GM12878 (cell line): Measurements from ENCODE around the gene BBS9. TPM values are rescaled to one million over a fixed set of nuclear protein-coding genes. Genes with fewer than 3 reads are reported as not detected.

Experiments
- ATAC-seq: fragments of 200-7000 bp; cut with Tn5 transposase; 3 replicates; pipeline ENCODE4 v1.9.1; 2020; ENCODE audit warnings: mild to moderate bottlenecking, moderate library complexity
- BruUV-seq: library from RNA; stranded (reverse); fragments of 400-500 nt; replicated peaks from 2 replicates; lab custom pipeline; 2021; lab: Mats Ljungman, UMichigan
- CTCF ChIA-PET: fragments of 300-600 bp; sonication (Branson Sonifier 250); formaldehyde crosslinking; extraction: SDS; loops from one replicate; lab custom pipeline; 2021; ENCODE audit warnings: inconsistent platforms; lab: Yijun Ruan, JAX
- POLR2A ChIA-PET: fragments of 350-600 bp; formaldehyde crosslinking; extraction: SDS; loops from one replicate; lab custom pipeline; 2021; ENCODE audit warnings: inconsistent platforms; lab: Charles Lee
- RAD21 ChIA-PET: fragments of 300-600 bp; sonication (Branson Sonifier 250); formaldehyde crosslinking; loops from one replicate; lab custom pipeline; 2023; ENCODE audit warnings: antibody characterized with exemption; ENCODE audit not compliant: unreplicated experiment; lab: Charles Lee
- SMC1A ChIA-PET: fragments of 300-600 bp; sonication (Branson Sonifier 250); formaldehyde crosslinking; loops from one replicate; lab custom pipeline; 2023; ENCODE audit not compliant: unreplicated experiment, uncharacterized antibody; lab: Charles Lee
- DNase-seq: peaks from one replicate; pipeline ENCODE4 v3.0.0-alpha.2; 2011; ENCODE audit warnings: low read depth, low spot score
- FAIRE-seq: peaks from 3 replicates; lab custom pipeline; 2011; peaks lifted over from hg19 to GRCh38; lab: Jason Lieb, UNC
- H2AFZ ChIP-seq: 2 replicates; pipeline ENCODE4 v1.6.0; 2011; ENCODE audit warnings: low read depth, low read length, control low read depth; ENCODE audit not compliant: control insufficient read depth
- H3K27ac ChIP-seq: 2 replicates; pipeline ENCODE4 v1.5.1; 2011; ENCODE audit warnings: control low read depth; ENCODE audit not compliant: control insufficient read depth, insufficient read depth
- H3K27me3 ChIP-seq, 2 experiments: replicated peaks in 1 of 2; 2 replicates each; pipeline versions ENCODE4 v1.6.0 to v1.6.1; 2011; ENCODE audit warnings: low read length in 1 of 2; ENCODE audit not compliant: control insufficient read depth in 2 of 2, insufficient read depth in 2 of 2
- H3K36me3 ChIP-seq, 2 experiments: 2 replicates each; pipeline ENCODE4 v1.5.1; 2011; ENCODE audit warnings: low read length in 1 of 2; ENCODE audit not compliant: control insufficient read depth in 2 of 2, insufficient read depth in 2 of 2
- H3K4me1 ChIP-seq: 2 replicates; pipeline ENCODE4 v1.6.1; 2011; ENCODE audit warnings: mild to moderate bottlenecking, low read length, moderate library complexity, mixed read lengths; ENCODE audit not compliant: control insufficient read depth, insufficient read depth
- H3K4me2 ChIP-seq: 2 replicates; pipeline ENCODE4 v1.6.0; 2011; ENCODE audit warnings: control low read depth; ENCODE audit not compliant: control insufficient read depth, insufficient read depth
- H3K4me3 ChIP-seq: fragments of 200-600 bp; sonication (generic); 2 replicates; pipeline ENCODE4 v1.5.1; 2016
- H3K79me2 ChIP-seq: 2 replicates; pipeline ENCODE4 v1.6.0; 2011; ENCODE audit warnings: low read length; ENCODE audit not compliant: control insufficient read depth, insufficient read depth
- H3K9ac ChIP-seq: 2 replicates; pipeline ENCODE4 v1.8.0; 2011; ENCODE audit warnings: low read length, control low read depth, mixed read lengths; ENCODE audit not compliant: control insufficient read depth, insufficient read depth
- H3K9me3 ChIP-seq: replicated peaks from 3 replicates; pipeline ENCODE4 v1.5.1; 2011; ENCODE audit warnings: mild to moderate bottlenecking, low read length; ENCODE audit not compliant: control insufficient read depth, insufficient read depth
- H4K20me1 ChIP-seq: 2 replicates; pipeline ENCODE4 v1.6.0; 2011; ENCODE audit not compliant: control insufficient read depth, insufficient read depth
- ASH2L ChIP-seq: fragments of 300-600, 200-600 bp; sonication (generic); IDR thresholded peaks from 2 replicates; pipeline ENCODE4 v1.6.1; 2017; ENCODE audit warnings: low read depth, mild to moderate bottlenecking, borderline replicate concordance
- CBX5 ChIP-seq: sonication (generic); IDR thresholded peaks from 2 replicates; pipeline ENCODE4 v1.6.1; 2016; ENCODE audit warnings: low read depth, moderate library complexity, mild to moderate bottlenecking, inconsistent platforms
- CREM ChIP-seq: IDR thresholded peaks from 2 replicates; pipeline ENCODE4 v1.6.1; 2014; ENCODE audit warnings: antibody characterized with exemption, low read depth
- DPF2 ChIP-seq: fragments of 450-650 bp; IDR thresholded peaks from 2 replicates; pipeline ENCODE4 v1.6.1; 2017; ENCODE audit warnings: mild to moderate bottlenecking
- EP300 ChIP-seq, 2 experiments: fragments of 150-350 bp in 1 of 2; IDR thresholded peaks; 2 replicates each; pipeline ENCODE4 v1.6.1; 2011 to 2012; ENCODE audit warnings: low read depth in 2 of 2, low read length in 2 of 2, borderline replicate concordance in 1 of 2, improper control_type of control experiment in 1 of 2, inconsistent platforms in 1 of 2; ENCODE audit not compliant: control insufficient read depth in 1 of 2
- IRF4 ChIP-seq: IDR thresholded peaks from 2 replicates; pipeline ENCODE4 v1.6.1; 2011; ENCODE audit warnings: low read depth, low read length
- MEF2A ChIP-seq: IDR thresholded peaks from 2 replicates; pipeline ENCODE4 v1.6.1; 2011; ENCODE audit warnings: low read depth, mild to moderate bottlenecking, low read length, moderate library complexity; ENCODE audit not compliant: insufficient read depth
- MYC ChIP-seq: IDR thresholded peaks from 2 replicates; pipeline ENCODE4 v1.6.1; 2011; ENCODE audit warnings: mild to moderate bottlenecking, low read length, moderate library complexity, inconsistent platforms; ENCODE audit not compliant: insufficient read depth, insufficient replicate concordance, insufficient read length, severe bottlenecking
- NR2C2 ChIP-seq: IDR thresholded peaks from 2 replicates; pipeline ENCODE4 v1.6.1; 2011; ENCODE audit warnings: borderline replicate concordance, low read depth; ENCODE audit not compliant: control insufficient read depth, insufficient read length
- RB1 ChIP-seq: fragments of 450-650 bp; formaldehyde crosslinking; IDR thresholded peaks from 2 replicates; pipeline ENCODE4 v1.6.1; 2017; ENCODE audit warnings: mild to moderate bottlenecking, borderline replicate concordance
- STAT3 ChIP-seq: IDR thresholded peaks from 2 replicates; pipeline ENCODE4 v1.6.1; 2011; ENCODE audit warnings: low read depth, low read length, improper control_type of control experiment
- TCF3 ChIP-seq: IDR thresholded peaks from 2 replicates; pipeline ENCODE4 v1.6.1; 2012; ENCODE audit warnings: low read depth, mild to moderate bottlenecking, low read length, borderline replicate concordance; ENCODE audit not compliant: insufficient read depth
- WGBS: methylation state at CpG from one replicate; pipeline ENCODE4 v1.1.6; 2016; ENCODE audit warnings: low lambda C conversion rate; ENCODE audit not compliant: insufficient replicate concordance, insufficient coverage; ENCODE audit errors: missing lambda C conversion rate; 5-methylcytosine and 5-hydroxymethylcytosine counted together
- in situ Hi-C: fragments of 300-500 bp; cut with MboI; formaldehyde crosslinking; loops from 9 replicates; pipeline ENCODE4 v1.14.3; 2018; ENCODE audit warnings: mixed read lengths
- intact Hi-C: fragments of 100-400 bp; cut with micrococcal nuclease; formaldehyde crosslinking; loops from one replicate; pipeline ENCODE4 v1.14.2; 2022; ENCODE audit not compliant: unreplicated experiment
- polyA plus RNA-seq, 11 experiments: library from polyadenylated mRNA; depleted of rRNA in 4 of 11; unstranded in 6 of 11; stranded (reverse) in 5 of 11; fragments of >200 nt; fragmentation: Nextera tagmentation in 4 of 11; fragmentation: Illumina TruSeq in 1 of 11; extraction: Ambion mirVana in 4 of 11; extraction: Trizol in 1 of 11; gene quantifications; 1 replicate in 1 of 11; 2 replicates in 10 of 11; pipeline versions ENCODE4 v1.2.1 to v1.2.3, GENCODE V29; 2011 to 2016; ENCODE audit warnings: inconsistent platforms in 2 of 11, missing spikeins in 2 of 11, low read depth in 1 of 11
- total RNA-seq, 4 experiments: library from RNA; depleted of rRNA in 3 of 4; stranded (reverse); fragments of >200 nt in 3 of 4; fragmentation: Illumina TruSeq in 1 of 4; extraction: Trizol in 1 of 4; gene quantifications; 2 replicates each; pipeline versions ENCODE4 v1.2.1 to v1.2.3, GENCODE V29; 2013 to 2021
- TF ChIP-seq, protein P1 (sequence below): IDR thresholded peaks from 2 replicates; pipeline ENCODE4 v1.6.1; 2011; ENCODE audit warnings: low read depth, low read length, improper control_type of control experiment, borderline replicate concordance
- TF ChIP-seq, protein P2 (sequence below): IDR thresholded peaks from 2 replicates; pipeline ENCODE4 v1.6.1; 2012; ENCODE audit warnings: low read depth, low read length, improper control_type of control experiment
- TF ChIP-seq, protein P3 (sequence below): fragments of 450-650 bp; IDR thresholded peaks from 2 replicates; pipeline ENCODE4 v1.6.1; 2017; ENCODE audit warnings: mild to moderate bottlenecking, moderate library complexity
- TF ChIP-seq, protein P4 (sequence below): fragments of 450-650 bp; IDR thresholded peaks from 2 replicates; pipeline ENCODE4 v1.6.1; 2018; ENCODE audit warnings: borderline replicate concordance, mild to moderate bottlenecking; ENCODE audit not compliant: partially characterized antibody

Gene BBS9
- total and polyA plus RNA-seq, 10 of the 15 experiments (the other 5 are each of a cell fraction or from before 2014, with no cell fraction given) = 1.2 to 5.6 (median 2.3) TPM

DNA sequence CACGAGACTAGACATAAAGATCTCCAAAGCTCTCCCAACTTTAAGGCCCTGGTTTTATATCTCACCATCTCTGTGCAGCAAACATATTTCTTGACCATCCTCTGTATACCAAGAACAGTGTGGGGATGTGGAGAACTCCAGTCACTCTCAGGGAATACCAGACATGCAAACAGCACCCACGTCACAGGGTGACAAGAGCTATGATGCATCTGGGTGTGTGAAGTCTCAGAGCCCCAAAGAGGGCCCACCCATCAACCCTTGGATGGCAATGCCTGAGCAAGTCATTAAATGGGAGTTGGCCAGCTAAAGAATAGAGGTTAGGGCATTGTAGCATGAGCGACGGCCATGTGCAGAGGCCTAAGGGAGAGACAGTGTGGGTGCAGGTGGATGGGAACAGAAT, 402.5 kb downstream of the BBS9 start:
- DNase-seq = no peak
- H3K9ac ChIP-seq = no peak overlapping the region
- CTCF ChIA-PET = interaction anchor here (0.6 to 2.2 kb wide), 2 partner anchors 63 to 108 kb away, joined by 3 to 9 read pairs; no protein-coding TSS in a partner anchor
- ATAC-seq = no peak
- no peaks in the 10 kb centered on the region for H3K36me3 ChIP-seq
- SMC1A ChIA-PET = interaction anchor here (0.9 to 1.3 kb wide), 5 partner anchors 12 to 197 kb away, joined by 3 to 5 read pairs (median 3); no protein-coding TSS in a partner anchor
- RAD21 ChIA-PET = no interaction called here
- no peaks in the 10 kb centered on the region for H3K79me2 ChIP-seq
- H4K20me1 ChIP-seq = no peaks in the 10 kb centered on the region
- H3K27ac ChIP-seq = no peak overlapping the region
- no peaks in the 10 kb centered on the region for H3K27me3 ChIP-seq
- POLR2A ChIA-PET = no interaction called here
- no peak for FAIRE-seq
- H2AFZ ChIP-seq = no peak overlapping the region
- BruUV-seq = no TSS peak
- in situ Hi-C loops (no loop called here), intact Hi-C loops (no loop called here)
- no peaks in the 10 kb centered on the region for H3K9me3 ChIP-seq
- H3K4me3 ChIP-seq = no peak overlapping the region
- 41% methylated on average over 4 of the region's 4 CpGs for WGBS
- H3K4me2 ChIP-seq = no peak overlapping the region
- H3K4me1 ChIP-seq = no peaks in the 10 kb centered on the region
- TF ChIP-seq MYC (no peak), ASH2L (no peak), STAT3 (no peak), MEF2A (no peak), NR2C2 (no peak), RB1 (no peak), IRF4 (no peak), CBX5 (no peak), TCF3 (no peak), EP300 (IDR thresholded peaks at IDR 0.05; ENCODE audit: borderline replicate concordance in 1 of 2, control insufficient read depth in 1 of 2, low read depth in 2 of 2, low read length in 2 of 2) (no peak), CREM (no peak), DPF2 (no peak)
- TF ChIP-seq, protein P1, sequence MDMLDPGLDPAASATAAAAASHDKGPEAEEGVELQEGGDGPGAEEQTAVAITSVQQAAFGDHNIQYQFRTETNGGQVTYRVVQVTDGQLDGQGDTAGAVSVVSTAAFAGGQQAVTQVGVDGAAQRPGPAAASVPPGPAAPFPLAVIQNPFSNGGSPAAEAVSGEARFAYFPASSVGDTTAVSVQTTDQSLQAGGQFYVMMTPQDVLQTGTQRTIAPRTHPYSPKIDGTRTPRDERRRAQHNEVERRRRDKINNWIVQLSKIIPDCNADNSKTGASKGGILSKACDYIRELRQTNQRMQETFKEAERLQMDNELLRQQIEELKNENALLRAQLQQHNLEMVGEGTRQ = no peak
- TF ChIP-seq, protein P2, sequence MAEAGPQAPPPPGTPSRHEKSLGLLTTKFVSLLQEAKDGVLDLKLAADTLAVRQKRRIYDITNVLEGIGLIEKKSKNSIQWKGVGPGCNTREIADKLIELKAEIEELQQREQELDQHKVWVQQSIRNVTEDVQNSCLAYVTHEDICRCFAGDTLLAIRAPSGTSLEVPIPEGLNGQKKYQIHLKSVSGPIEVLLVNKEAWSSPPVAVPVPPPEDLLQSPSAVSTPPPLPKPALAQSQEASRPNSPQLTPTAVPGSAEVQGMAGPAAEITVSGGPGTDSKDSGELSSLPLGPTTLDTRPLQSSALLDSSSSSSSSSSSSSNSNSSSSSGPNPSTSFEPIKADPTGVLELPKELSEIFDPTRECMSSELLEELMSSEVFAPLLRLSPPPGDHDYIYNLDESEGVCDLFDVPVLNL = no peak
- TF ChIP-seq, protein P3, sequence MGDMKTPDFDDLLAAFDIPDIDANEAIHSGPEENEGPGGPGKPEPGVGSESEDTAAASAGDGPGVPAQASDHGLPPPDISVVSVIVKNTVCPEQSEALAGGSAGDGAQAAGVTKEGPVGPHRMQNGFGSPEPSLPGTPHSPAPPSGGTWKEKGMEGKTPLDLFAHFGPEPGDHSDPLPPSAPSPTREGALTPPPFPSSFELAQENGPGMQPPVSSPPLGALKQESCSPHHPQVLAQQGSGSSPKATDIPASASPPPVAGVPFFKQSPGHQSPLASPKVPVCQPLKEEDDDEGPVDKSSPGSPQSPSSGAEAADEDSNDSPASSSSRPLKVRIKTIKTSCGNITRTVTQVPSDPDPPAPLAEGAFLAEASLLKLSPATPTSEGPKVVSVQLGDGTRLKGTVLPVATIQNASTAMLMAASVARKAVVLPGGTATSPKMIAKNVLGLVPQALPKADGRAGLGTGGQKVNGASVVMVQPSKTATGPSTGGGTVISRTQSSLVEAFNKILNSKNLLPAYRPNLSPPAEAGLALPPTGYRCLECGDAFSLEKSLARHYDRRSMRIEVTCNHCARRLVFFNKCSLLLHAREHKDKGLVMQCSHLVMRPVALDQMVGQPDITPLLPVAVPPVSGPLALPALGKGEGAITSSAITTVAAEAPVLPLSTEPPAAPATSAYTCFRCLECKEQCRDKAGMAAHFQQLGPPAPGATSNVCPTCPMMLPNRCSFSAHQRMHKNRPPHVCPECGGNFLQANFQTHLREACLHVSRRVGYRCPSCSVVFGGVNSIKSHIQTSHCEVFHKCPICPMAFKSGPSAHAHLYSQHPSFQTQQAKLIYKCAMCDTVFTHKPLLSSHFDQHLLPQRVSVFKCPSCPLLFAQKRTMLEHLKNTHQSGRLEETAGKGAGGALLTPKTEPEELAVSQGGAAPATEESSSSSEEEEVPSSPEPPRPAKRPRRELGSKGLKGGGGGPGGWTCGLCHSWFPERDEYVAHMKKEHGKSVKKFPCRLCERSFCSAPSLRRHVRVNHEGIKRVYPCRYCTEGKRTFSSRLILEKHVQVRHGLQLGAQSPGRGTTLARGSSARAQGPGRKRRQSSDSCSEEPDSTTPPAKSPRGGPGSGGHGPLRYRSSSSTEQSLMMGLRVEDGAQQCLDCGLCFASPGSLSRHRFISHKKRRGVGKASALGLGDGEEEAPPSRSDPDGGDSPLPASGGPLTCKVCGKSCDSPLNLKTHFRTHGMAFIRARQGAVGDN = no peak
- TF ChIP-seq, protein P4, sequence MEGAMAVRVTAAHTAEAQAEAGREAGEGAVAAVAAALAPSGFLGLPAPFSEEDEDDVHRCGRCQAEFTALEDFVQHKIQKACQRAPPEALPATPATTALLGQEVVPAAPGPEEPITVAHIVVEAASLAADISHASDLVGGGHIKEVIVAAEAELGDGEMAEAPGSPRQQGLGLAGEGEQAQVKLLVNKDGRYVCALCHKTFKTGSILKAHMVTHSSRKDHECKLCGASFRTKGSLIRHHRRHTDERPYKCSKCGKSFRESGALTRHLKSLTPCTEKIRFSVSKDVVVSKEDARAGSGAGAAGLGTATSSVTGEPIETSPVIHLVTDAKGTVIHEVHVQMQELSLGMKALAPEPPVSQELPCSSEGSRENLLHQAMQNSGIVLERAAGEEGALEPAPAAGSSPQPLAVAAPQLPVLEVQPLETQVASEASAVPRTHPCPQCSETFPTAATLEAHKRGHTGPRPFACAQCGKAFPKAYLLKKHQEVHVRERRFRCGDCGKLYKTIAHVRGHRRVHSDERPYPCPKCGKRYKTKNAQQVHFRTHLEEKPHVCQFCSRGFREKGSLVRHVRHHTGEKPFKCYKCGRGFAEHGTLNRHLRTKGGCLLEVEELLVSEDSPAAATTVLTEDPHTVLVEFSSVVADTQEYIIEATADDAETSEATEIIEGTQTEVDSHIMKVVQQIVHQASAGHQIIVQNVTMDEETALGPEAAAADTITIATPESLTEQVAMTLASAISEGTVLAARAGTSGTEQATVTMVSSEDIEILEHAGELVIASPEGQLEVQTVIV = no peak
